ENCODE results near the gene EPS15.

- TF ChIP-seq ZNF18 (CRISPR knock-in tag; IDR thresholded peaks at IDR 0.05; ENCODE audit: insufficient replicate concordance) (no peak), NONO (IDR thresholded peaks at IDR 0.05) (no peak), NONO (CRISPR knock-in tag; conservative IDR thresholded peaks at IDR 0.05) (no peak), PHF8 (CRISPR knock-in tag; IDR thresholded peaks at IDR 0.05) (no peak), YY1 (IDR thresholded peaks at IDR 0.05; ENCODE audit: insufficient read depth, insufficient replicate concordance, low read depth, low read length) (no peak), ESRRA (CRISPR knock-in tag; IDR thresholded peaks at IDR 0.05; ENCODE audit: low read depth) (no peak), GABPB1 (CRISPR knock-in tag; IDR thresholded peaks at IDR 0.05) (no peak), SMAD3 (CRISPR knock-in tag; IDR thresholded peaks at IDR 0.05) (no peak), KLF11 (CRISPR knock-in tag; IDR thresholded peaks at IDR 0.05) (no peak), ZFY (CRISPR knock-in tag; IDR thresholded peaks at IDR 0.05) (no peak), LRRFIP1 (CRISPR knock-in tag; conservative IDR thresholded peaks at IDR 0.05) (no peak), ZMAT3 (CRISPR knock-in tag; conservative IDR thresholded peaks at IDR 0.05) (no peak)
- TF ChIP-seq, protein P1, sequence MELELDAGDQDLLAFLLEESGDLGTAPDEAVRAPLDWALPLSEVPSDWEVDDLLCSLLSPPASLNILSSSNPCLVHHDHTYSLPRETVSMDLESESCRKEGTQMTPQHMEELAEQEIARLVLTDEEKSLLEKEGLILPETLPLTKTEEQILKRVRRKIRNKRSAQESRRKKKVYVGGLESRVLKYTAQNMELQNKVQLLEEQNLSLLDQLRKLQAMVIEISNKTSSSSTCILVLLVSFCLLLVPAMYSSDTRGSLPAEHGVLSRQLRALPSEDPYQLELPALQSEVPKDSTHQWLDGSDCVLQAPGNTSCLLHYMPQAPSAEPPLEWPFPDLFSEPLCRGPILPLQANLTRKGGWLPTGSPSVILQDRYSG (CRISPR knock-in tag; IDR thresholded peaks at IDR 0.05): no peak
- TF ChIP-seq, protein P2, sequence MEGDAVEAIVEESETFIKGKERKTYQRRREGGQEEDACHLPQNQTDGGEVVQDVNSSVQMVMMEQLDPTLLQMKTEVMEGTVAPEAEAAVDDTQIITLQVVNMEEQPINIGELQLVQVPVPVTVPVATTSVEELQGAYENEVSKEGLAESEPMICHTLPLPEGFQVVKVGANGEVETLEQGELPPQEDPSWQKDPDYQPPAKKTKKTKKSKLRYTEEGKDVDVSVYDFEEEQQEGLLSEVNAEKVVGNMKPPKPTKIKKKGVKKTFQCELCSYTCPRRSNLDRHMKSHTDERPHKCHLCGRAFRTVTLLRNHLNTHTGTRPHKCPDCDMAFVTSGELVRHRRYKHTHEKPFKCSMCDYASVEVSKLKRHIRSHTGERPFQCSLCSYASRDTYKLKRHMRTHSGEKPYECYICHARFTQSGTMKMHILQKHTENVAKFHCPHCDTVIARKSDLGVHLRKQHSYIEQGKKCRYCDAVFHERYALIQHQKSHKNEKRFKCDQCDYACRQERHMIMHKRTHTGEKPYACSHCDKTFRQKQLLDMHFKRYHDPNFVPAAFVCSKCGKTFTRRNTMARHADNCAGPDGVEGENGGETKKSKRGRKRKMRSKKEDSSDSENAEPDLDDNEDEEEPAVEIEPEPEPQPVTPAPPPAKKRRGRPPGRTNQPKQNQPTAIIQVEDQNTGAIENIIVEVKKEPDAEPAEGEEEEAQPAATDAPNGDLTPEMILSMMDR (CRISPR knock-in tag; IDR thresholded peaks at IDR 0.05): no peak
- TF ChIP-seq, protein P3, sequence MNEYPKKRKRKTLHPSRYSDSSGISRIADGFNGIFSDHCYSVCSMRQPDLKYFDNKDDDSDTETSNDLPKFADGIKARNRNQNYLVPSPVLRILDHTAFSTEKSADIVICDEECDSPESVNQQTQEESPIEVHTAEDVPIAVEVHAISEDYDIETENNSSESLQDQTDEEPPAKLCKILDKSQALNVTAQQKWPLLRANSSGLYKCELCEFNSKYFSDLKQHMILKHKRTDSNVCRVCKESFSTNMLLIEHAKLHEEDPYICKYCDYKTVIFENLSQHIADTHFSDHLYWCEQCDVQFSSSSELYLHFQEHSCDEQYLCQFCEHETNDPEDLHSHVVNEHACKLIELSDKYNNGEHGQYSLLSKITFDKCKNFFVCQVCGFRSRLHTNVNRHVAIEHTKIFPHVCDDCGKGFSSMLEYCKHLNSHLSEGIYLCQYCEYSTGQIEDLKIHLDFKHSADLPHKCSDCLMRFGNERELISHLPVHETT (CRISPR knock-in tag; conservative IDR thresholded peaks at IDR 0.05): no peak
Observed at GRCh38 chr1:51472359-51472758, 46.7 kb downstream of the EPS15 start.
